ENCODE measurements around the gene MFRP. TPM values are rescaled to one million over a fixed set of nuclear protein-coding genes. Genes with fewer than 3 reads are reported as not detected.

The MFRP gene
- total and polyA plus RNA-seq, 10 of the 15 experiments (the other 5 are each of a cell fraction or from before 2014, with no cell fraction given): not detected

DNA sequence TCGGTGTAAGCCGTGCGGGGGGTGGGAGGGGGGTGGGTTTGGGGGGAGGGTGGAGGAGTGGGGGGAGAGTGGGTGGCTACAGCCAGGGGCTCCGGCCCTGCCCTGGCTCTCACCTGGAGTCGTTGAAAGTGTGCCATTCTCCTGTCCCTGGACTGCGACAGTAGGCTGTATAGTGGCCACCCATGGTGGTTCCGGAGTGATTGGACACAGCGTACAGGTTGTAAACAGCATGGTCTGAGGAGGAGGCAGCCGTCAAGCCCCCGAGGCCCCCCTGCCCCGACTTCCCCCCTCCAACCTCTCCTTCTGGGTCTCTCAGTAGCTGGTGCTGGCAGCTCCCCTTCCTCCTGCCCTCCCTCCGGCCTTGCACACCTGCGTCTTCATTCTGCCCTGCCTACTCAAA lies 10.6 kb upstream of the MFRP start:
- ChIA-PET SMC1A (ENCODE audit: uncharacterized antibody, unreplicated experiment) (interaction anchor here (1.2 to 3.3 kb wide), 4 partner anchors 12 to 118 kb away, joined by 3 to 32 read pairs (median 19); partner anchors contain the start of gene USP2), POLR2A (interaction anchor here (0.8 to 0.9 kb wide), 2 partner anchors 8 to 24 kb away, joined by 3 to 5 read pairs; no protein-coding TSS in a partner anchor), RAD21 (ENCODE audit: unreplicated experiment) (interaction anchor here (0.6 to 4.5 kb wide), 3 partner anchors 18 to 177 kb away, joined by 3 to 49 read pairs (median 47); no protein-coding TSS in a partner anchor), CTCF (interaction anchor here (0.7 to 4.8 kb wide), 16 partner anchors 8 to 756 kb away, joined by 3 to 183 read pairs (median 4); partner anchors contain the start of genes NECTIN1 and USP2)
- intact Hi-C loops (cut with micrococcal nuclease; ENCODE audit: unreplicated experiment): no loop called here
- H3K4me1 ChIP-seq (ENCODE audit: control insufficient read depth, insufficient read depth, low read length): peaks cover 10% of the 10 kb centered on the region
- H3K27me3 ChIP-seq (replicated peaks in 1 of 2; ENCODE audit: control insufficient read depth in 2 of 2, insufficient read depth in 2 of 2, low read length in 1 of 2): peaks cover 2 to 4% of the 10 kb centered on the region in 2 experiments; a peak in 3 of 4 replicates
- no peak overlapping the region for H2AFZ ChIP-seq (ENCODE audit: control insufficient read depth, low read depth, low read length)
- FAIRE-seq: no peak
- no TSS peak for BruUV-seq (replicated peaks)
- no peak overlapping the region for H3K4me3 ChIP-seq
- no peak overlapping the region for H3K4me2 ChIP-seq (ENCODE audit: control insufficient read depth, insufficient read depth)
- H3K9ac ChIP-seq (ENCODE audit: control insufficient read depth, insufficient read depth, low read length): no peak overlapping the region
- TF ChIP-seq SMC3 (IDR thresholded peaks at IDR 0.05; ENCODE audit: borderline replicate concordance, low read length) (no peak), TCF3 (IDR thresholded peaks at IDR 0.05; ENCODE audit: borderline replicate concordance, insufficient read depth, low read depth, low read length) (no peak)
- no peaks in the 10 kb centered on the region for H3K9me3 ChIP-seq (replicated peaks; ENCODE audit: control insufficient read depth, insufficient read depth, low read length)
- in situ Hi-C loops (cut with MboI): loop anchor here (5.0 kb wide), 1 partner anchor 115 kb away; no protein-coding TSS in a partner anchor
- DNase-seq (ENCODE audit: low read depth, low spot score): no peak
- H3K79me2 ChIP-seq (ENCODE audit: control insufficient read depth, insufficient read depth, low read length): no peaks in the 10 kb centered on the region
- no peak for ATAC-seq
- 77% methylated on average over 8 of the region's 13 CpGs for WGBS (ENCODE audit: insufficient coverage, insufficient replicate concordance, low lambda C conversion rate, missing lambda C conversion rate)
- H3K36me3 ChIP-seq (ENCODE audit: control insufficient read depth in 2 of 2, insufficient read depth in 2 of 2, low read length in 1 of 2): no peaks in the 10 kb centered on the region
- no peak overlapping the region for H3K27ac ChIP-seq (ENCODE audit: control insufficient read depth, insufficient read depth)
- 0 out of 2 replicates have a peak, but pooled peaks cover 2% of the 10 kb centered on the region for H4K20me1 ChIP-seq (ENCODE audit: control insufficient read depth, insufficient read depth)

DNA sequence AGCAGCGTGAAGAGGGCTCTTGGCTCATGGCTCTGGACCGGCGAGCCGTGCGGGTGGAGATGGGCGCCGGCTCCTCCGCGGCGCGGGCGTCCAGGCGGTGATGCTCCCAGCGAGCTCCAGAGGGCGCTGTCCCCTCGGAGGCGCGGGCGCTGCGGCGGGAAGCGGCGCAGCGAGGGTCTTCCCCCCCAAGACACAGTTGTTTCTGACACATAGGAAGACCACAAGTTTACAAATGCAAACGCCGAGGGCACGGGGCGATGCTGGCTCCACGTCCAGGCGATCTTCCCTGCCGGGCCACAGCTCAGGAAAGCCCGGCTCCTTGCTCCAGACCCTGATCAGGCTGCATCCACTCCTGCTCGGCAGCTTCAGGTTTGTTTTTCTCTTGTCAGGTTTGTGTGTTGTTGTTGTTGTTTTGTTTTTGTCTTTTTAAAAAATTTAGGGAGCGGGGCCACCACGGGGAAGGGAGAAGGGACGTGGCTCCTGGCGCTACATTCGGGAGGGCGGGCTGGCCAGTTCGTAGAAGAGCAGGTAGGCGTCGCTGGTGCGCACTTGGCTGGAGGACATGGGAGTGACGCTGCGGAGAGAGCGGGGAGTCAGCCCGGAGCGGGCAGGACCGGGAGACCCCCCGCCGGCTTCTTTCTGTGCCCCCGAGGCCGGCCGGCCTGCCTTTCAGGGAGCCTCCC lies 10.0 kb upstream of the MFRP start:
- ChIA-PET RAD21 (ENCODE audit: unreplicated experiment) (interaction anchor here (0.7 to 4.5 kb wide), 6 partner anchors 8 to 187 kb away, joined by 3 to 49 read pairs (median 8); no protein-coding TSS in a partner anchor), CTCF (interaction anchor here (0.7 to 4.8 kb wide), 31 partner anchors 9 to 1679 kb away, joined by 3 to 183 read pairs (median 4); partner anchors contain the start of genes NECTIN1 and USP2), POLR2A (interaction anchor here (0.6 to 1.3 kb wide), 7 partner anchors 8 to 343 kb away, joined by 3 to 6 read pairs (median 3); no protein-coding TSS in a partner anchor), SMC1A (ENCODE audit: uncharacterized antibody, unreplicated experiment) (interaction anchor here (0.9 to 3.3 kb wide), 8 partner anchors 11 to 124 kb away, joined by 3 to 32 read pairs (median 6); partner anchors contain the start of gene USP2)
- Histone ChIP-seq H3K9me3 (replicated peaks; ENCODE audit: control insufficient read depth, insufficient read depth, low read length) (no peaks in the 10 kb centered on the region), H3K36me3 (ENCODE audit: control insufficient read depth in 2 of 2, insufficient read depth in 2 of 2, low read length in 1 of 2) (no peaks in the 10 kb centered on the region), H3K4me1 (ENCODE audit: control insufficient read depth, insufficient read depth, low read length) (peaks cover 10% of the 10 kb centered on the region), H3K27ac (ENCODE audit: control insufficient read depth, insufficient read depth) (no peak overlapping the region), H3K9ac (ENCODE audit: control insufficient read depth, insufficient read depth, low read length) (peak overlapping the region; percentile 34; the same call in 1 of the 2 replicates), H4K20me1 (ENCODE audit: control insufficient read depth, insufficient read depth) (0 out of 2 replicates have a peak, but pooled peaks cover 2% of the 10 kb centered on the region), H3K4me2 (ENCODE audit: control insufficient read depth, insufficient read depth) (peak overlapping the region; percentile 89), H3K4me3 (peak overlapping the region; percentile 49; the same call in 1 of the 2 replicates), H2AFZ (ENCODE audit: control insufficient read depth, low read depth, low read length) (peak overlapping the region; percentile 91), H3K27me3 (replicated peaks in 1 of 2; ENCODE audit: control insufficient read depth in 2 of 2, insufficient read depth in 2 of 2, low read length in 1 of 2) (peaks cover 2 to 4% of the 10 kb centered on the region in 2 experiments; a peak in 3 of 4 replicates), H3K79me2 (ENCODE audit: control insufficient read depth, insufficient read depth, low read length) (no peaks in the 10 kb centered on the region)
- no TSS peak for BruUV-seq (replicated peaks)
- 10% methylated on average over 54 of the region's 54 CpGs for WGBS (ENCODE audit: insufficient coverage, insufficient replicate concordance, low lambda C conversion rate, missing lambda C conversion rate)
- FAIRE-seq: peak; percentile 76
- in situ Hi-C loops (cut with MboI) (loop anchor here (5.0 kb wide), 1 partner anchor 116 kb away; no protein-coding TSS in a partner anchor), intact Hi-C loops (cut with micrococcal nuclease; ENCODE audit: unreplicated experiment) (loop anchor here (1.0 kb wide), 1 partner anchor 118 kb away; no protein-coding TSS in a partner anchor)
- no peak for DNase-seq (ENCODE audit: low read depth, low spot score)
- ATAC-seq: peak; percentile 91
- no peak for TF ChIP-seq ZNF217 (IDR thresholded peaks at IDR 0.05)
- TF ChIP-seq, protein P1, sequence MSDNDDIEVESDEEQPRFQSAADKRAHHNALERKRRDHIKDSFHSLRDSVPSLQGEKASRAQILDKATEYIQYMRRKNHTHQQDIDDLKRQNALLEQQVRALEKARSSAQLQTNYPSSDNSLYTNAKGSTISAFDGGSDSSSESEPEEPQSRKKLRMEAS (IDR thresholded peaks at IDR 0.05; ENCODE audit: low read depth, low read length): no peak
- TF ChIP-seq, protein P2, sequence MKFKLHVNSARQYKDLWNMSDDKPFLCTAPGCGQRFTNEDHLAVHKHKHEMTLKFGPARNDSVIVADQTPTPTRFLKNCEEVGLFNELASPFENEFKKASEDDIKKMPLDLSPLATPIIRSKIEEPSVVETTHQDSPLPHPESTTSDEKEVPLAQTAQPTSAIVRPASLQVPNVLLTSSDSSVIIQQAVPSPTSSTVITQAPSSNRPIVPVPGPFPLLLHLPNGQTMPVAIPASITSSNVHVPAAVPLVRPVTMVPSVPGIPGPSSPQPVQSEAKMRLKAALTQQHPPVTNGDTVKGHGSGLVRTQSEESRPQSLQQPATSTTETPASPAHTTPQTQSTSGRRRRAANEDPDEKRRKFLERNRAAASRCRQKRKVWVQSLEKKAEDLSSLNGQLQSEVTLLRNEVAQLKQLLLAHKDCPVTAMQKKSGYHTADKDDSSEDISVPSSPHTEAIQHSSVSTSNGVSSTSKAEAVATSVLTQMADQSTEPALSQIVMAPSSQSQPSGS (IDR thresholded peaks at IDR 0.05; ENCODE audit: low read length): no peak
- TF ChIP-seq NR2C1 (IDR thresholded peaks at IDR 0.05): no peak
- TF ChIP-seq NR2C2 (IDR thresholded peaks at IDR 0.05; ENCODE audit: borderline replicate concordance, control insufficient read depth, insufficient read length, low read depth): no peak
- no peak for TF ChIP-seq STAT1 (conservative IDR thresholded peaks at IDR 0.05)
- TF ChIP-seq FOXK2 (IDR thresholded peaks at IDR 0.05): no peak
- no peak for TF ChIP-seq NFXL1 (IDR thresholded peaks at IDR 0.05; ENCODE audit: borderline replicate concordance)
